Hematopoietic multipotent progenitor cell treated with erythropoietin and hydrocortisone succinate and interleukin-3 and kit ligand, for 8 days (in vitro differentiated cells): ENCODE data around the gene RBM47.
A peak's percentile ranks its signal among the peaks of the same experiment; 100 is the strongest.
"Not testable (repeated sequence)": the region's sequence is repeated elsewhere in the genome, so short reads cannot be mapped to it uniquely, and the experiment has no call there.

ENCODE experiments used
- DNase-seq: peaks from one replicate; pipeline ENCODE4 v3.0.0-alpha.2; 2015

Gene RBM47

GRCh38 chr4:40629401-40630334 lies at the start of gene RBM47:
Gene RBM47 (minus strand): TSS chr4:40629864. CDS start chr4:40438893, 190,971 bp downstream.
- no peak for DNase-seq

GRCh38 chr4:40678421-40678820 lies 48.8 kb upstream of the RBM47 start:
- no peak for DNase-seq

- no peak for DNase-seq
Observed at GRCh38 chr4:40675166-40675565, 45.5 kb upstream of the RBM47 start.

GRCh38 chr4:40672528-40673522 lies 43.2 kb upstream of the RBM47 start:
- peak; percentile 46 for DNase-seq

GRCh38 chr4:40669504-40669903 lies 39.8 kb upstream of the RBM47 start:
- no peak for DNase-seq

- DNase-seq: no peak
Observed at GRCh38 chr4:40665842-40666241, 36.2 kb upstream of the RBM47 start.

GRCh38 chr4:40662962-40663604 lies 33.4 kb upstream of the RBM47 start:
- DNase-seq: no peak

GRCh38 chr4:40661803-40662202 lies 32.1 kb upstream of the RBM47 start:
- no peak for DNase-seq

- no peak for DNase-seq
Observed at GRCh38 chr4:40656201-40656863, 26.7 kb upstream of the RBM47 start.

- no peak for DNase-seq
Observed at GRCh38 chr4:40651280-40651679, 21.6 kb upstream of the RBM47 start.

- no peak for DNase-seq
Observed at GRCh38 chr4:40649321-40649720, 19.7 kb upstream of the RBM47 start.

GRCh38 chr4:40648742-40649281 lies 19.1 kb upstream of the RBM47 start:
- DNase-seq: no peak

GRCh38 chr4:40648131-40648530 lies 18.5 kb upstream of the RBM47 start:
- no peak for DNase-seq

- DNase-seq: no peak
Observed at GRCh38 chr4:40645586-40645985, 15.9 kb upstream of the RBM47 start.

GRCh38 chr4:40632080-40632479 lies 2.4 kb upstream of the RBM47 start:
- no peak for DNase-seq

- no peak for DNase-seq
Observed at GRCh38 chr4:40630335-40631021, 814 bp upstream of the RBM47 start.

GRCh38 chr4:40628888-40629287 lies 776 bp downstream of the RBM47 start:
- DNase-seq: no peak

GRCh38 chr4:40628407-40628806 lies 1.3 kb downstream of the RBM47 start:
- not testable (repeated sequence) for DNase-seq

GRCh38 chr4:40627540-40627939 lies 2.1 kb downstream of the RBM47 start:
- DNase-seq: no peak

- no peak for DNase-seq
Observed at GRCh38 chr4:40626183-40626990, 3.3 kb downstream of the RBM47 start.

- no peak for DNase-seq
Observed at GRCh38 chr4:40623707-40624106, 6.0 kb downstream of the RBM47 start.
